GM18951 (cell line): Measurements from ENCODE around the gene GRIN2D.
"Not testable (repeated sequence)": the region's sequence is repeated elsewhere in the genome, so short reads cannot be mapped to it uniquely, and the experiment has no call there.

Experiments
- POLR2A ChIP-seq: IDR thresholded peaks from 4 replicates; pipeline ENCODE4 v1.6.1; 2011; ENCODE audit warnings: mild to moderate bottlenecking; ENCODE audit not compliant: insufficient read length, insufficient read depth; ENCODE audit errors: extremely low read depth
- in situ Hi-C: fragments of 300-500 bp; cut with MboI; formaldehyde crosslinking; loops from one replicate; pipeline ENCODE4 v1.12.0; 2022; ENCODE audit warnings: low sequenced_read_pairs, mixed read lengths, inconsistent platforms; ENCODE audit not compliant: unreplicated experiment

Gene GRIN2D

DNA sequence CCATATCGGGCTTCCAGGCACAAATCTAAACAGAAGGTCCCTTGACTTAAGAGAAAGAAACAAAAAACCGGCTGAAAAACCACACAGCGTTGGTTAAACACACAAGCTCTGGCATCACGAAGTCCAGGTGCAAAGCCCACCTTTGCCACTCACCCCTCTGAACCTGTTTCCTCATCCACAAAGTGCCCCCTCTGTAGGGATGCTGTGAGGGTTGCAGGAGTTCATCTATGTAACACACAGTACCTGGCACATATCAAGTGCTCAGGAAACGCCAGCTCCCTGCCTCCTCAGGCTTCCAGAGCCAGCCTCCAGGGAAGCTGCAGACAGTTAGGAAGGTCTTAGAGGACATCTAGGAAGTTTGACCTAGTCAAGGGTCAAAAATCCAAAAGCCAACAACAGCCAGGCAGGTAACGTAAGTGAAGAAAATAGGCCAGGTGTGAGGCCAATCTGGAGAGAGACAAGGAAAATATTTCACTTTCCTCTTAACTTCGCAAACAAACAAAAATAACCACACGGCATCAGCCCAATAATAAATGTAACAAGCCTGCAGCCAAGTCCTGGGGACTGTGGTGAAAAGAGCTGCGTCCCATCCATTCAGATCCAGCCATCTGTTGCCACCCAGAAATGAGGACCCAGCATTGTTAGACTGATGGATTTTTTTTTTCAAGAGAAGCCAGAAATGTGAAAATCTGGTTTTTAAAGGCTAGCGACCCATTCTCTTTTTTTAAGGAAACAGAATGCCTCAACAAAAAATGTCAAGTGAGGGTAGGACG, 12.1 kb upstream of the GRIN2D start:
- no peak for TF ChIP-seq POLR2A
- in situ Hi-C loops: no loop called here

DNA sequence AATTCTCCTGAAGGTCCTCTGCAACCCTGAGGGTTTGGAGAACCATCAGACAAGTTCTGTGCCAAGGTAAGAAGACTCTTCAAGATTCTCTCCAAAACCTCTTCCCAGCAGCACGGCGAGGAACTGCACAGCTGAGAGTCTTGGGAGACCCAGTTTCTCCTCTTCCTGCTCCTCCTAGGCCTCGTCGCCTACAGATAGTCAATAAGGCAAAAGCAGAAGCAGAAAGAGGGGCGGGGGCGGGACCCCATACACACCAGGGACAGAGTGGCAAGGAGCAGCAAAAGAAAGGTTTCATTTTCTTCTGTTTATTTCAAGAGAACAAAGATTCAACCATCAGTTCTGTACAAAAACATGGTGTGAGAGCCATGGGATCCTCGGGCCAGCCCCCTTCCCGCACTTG, 11.2 kb upstream of the GRIN2D start:
- no peak for TF ChIP-seq POLR2A
- in situ Hi-C loops: no loop called here

DNA sequence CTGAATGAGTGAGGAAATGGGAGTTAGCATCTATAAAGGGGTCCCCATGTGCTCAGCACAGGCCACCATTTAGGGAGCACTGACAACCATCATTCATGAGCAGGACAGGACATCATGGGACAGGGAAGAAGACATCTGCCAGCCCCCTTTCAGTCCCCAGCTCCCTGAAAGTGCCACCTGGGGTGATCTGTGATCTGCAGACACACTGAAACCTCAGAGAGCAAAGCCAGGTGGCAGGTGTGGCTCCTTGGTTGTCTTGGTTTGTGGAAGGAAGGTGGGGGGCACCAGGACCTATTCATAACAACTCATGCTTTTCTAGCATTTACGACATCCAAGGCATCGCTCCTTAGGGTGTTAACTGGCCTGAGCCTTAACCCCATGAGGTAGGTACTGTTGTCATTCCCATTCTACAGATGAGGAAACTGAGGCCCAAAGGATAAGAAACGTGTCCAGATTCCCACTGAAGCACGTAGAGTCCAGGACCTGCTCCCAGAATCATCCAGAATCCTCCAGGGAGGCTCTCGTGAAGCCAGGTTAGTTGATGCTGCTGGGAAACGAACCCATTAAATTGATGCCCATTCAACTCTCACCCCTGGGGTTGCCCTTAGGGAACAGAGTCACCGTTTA, 7.9 kb upstream of the GRIN2D start:
- in situ Hi-C loops: no loop called here
- no peak for TF ChIP-seq POLR2A

DNA sequence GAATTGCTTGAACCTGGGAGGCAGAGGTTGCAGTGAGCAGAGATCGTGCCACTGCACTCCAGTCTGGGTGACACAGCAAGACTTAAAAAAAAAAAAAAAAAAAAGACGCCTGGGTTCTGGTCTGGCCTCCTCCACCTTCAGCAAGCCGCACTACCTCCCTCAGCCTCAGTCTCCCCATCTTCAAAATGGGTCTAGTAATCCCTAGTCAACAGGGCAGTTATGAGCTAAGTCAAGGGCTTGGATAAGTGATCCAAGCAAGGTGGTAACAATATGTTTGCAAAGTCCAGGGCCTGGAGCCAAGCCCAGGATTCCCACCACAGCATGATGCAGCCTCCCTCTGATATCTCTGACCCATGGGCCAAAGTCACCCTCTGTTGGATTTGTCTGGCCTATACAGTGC, 6.5 kb upstream of the GRIN2D start:
- TF ChIP-seq POLR2A: no peak
- in situ Hi-C loops: no loop called here

DNA sequence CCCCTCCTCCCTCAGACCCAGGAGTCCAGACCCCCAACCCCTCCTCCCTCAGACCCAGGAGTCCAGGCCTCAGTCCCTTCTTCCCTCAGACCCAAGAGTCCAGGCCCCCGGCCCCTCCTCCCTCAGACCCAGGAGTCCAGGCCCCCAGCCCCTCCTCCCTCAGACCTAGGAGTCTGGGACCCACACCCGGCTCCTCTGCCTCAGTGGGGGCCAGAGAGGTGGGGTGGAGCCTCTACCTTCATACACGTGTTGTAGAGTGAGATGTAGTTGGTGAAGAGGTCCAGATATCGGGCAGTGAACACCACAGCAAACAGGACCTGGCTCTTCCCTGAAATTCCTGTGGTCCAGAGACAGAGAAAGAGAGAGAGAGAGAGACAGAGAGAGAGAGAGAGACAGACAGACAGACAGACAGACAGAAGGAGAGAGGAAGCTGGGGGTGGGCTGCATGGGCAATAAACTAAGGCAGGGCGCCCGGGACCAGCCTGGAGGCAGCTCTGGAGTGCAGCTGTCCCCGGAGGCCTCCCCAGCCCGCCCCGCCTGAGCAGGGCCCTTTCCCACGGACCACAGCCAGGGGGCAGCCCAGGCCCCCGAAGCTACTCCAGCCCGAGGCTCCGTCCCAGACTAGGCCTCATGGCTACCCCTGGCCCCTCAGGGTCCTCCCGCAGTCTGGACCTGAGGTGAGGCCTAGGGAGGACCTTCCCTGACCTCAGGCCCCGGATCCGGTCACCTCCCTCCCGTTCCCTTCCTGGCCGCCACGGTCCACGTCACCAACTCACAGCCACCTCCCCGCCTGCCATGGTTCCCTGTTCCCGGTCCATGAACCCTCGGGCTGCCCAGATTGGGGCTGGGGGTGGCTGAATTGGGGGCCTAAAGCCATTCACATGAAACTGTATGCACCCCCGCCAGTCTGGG, 3.0 kb upstream of the GRIN2D start:
- in situ Hi-C loops: no loop called here
- peak; percentile 25 for TF ChIP-seq POLR2A

DNA sequence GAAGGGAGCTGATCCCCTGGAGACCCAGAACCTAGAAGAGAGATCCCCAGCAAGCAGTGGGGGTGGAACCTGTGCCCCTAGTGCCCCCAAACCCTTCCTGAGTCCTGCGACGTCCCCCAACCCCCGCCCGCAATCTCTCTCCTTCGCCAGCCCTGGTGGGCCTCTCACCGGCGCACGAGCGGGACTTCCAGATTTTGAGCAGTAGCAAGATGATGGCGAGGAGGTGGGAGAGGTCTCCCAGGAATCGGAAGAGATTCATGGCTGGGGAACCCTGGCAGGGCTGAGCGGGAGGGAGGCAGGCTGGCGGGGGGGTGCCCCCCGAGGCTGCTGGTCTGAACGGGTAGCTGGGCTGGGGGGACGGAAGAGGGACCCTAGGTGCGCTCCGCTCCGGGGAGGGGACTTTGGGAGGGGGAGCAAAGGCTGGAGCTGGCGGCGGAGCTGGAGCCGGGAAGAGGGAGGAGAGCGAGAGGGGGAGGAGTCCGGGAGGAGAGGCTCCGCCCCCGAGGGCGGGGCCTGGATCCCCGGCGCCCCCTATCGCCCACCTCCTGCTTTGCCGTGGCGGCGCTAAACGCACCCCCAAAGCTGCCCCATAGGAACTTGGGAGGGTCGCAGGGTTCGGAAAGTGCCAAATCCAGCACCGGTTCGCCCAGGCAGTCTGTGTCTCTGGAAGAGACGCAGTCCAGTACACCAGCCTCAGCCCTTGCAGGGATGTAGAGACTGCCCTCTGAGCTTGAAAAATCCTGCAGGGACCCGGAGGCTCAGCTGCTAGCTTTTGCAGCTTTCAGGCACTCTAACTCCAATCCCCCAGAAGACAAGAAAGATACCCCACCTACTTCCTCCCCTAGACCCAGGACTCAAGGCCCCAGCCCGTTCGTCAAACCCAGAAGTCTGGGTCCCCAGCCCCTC, 2.1 kb upstream of the GRIN2D start, which contains the start of gene KDELR1:
Gene KDELR1, minus strand, starts transcription at position 452 of the 906 bp plus-strand sequence. Its CDS starts 193 bp downstream, at position 259.
- in situ Hi-C loops: no loop called here
- TF ChIP-seq POLR2A: peak; percentile 57

DNA sequence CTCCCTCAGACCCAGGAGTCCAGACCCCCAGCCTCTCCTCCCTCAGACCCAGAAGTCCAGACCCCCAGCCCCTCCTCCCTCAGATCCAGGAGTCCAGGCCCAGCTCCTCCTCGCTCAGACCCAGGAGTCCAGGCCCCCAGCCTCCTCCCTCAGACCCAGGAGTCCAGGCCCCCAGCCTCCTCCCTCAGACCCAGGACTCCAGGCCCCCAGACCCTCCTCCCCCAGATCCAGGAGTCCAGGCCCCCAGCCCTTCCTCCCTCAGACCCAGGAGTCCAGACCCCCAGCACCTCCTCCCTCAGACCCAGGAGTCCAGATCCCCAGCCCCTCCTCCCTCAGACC, 1.5 kb upstream of the GRIN2D start:
- in situ Hi-C loops: not testable (repeated sequence)

DNA sequence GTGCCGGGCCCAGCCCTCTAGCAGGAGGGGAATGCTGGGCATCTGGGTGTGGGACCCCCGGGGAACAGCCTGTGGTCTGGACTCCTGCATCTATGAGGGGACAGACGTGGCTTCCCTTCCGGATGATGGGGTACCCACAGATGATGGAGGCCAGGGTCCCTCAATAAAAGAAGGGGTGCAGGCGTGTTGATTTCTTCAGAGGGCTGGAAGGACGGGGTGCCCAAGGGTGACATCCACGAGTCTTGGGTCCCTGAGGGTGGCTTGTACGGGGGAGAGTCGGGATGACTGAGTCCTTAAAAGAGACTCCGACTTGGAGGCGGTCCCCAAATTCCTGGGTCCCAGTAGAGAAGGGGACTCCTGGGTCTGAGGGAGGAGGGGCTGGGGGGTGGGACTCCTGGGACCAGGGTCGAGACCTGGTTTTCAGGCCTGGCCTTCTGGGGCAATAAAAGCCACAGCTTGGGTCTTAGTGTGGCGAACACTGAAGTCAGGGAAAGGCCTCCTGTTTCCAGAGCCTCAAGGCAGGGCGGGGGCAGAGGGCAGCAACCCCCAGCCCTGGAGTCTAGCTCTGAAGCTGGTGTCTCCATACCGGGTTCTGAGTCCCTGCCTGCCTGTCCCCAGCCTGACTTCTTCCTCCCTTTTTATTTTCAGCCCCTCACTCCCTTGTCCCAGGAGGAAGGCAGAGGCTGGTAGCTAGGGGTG, 459 bp upstream of the GRIN2D start:
- in situ Hi-C loops: no loop called here
- TF ChIP-seq POLR2A: no peak

DNA sequence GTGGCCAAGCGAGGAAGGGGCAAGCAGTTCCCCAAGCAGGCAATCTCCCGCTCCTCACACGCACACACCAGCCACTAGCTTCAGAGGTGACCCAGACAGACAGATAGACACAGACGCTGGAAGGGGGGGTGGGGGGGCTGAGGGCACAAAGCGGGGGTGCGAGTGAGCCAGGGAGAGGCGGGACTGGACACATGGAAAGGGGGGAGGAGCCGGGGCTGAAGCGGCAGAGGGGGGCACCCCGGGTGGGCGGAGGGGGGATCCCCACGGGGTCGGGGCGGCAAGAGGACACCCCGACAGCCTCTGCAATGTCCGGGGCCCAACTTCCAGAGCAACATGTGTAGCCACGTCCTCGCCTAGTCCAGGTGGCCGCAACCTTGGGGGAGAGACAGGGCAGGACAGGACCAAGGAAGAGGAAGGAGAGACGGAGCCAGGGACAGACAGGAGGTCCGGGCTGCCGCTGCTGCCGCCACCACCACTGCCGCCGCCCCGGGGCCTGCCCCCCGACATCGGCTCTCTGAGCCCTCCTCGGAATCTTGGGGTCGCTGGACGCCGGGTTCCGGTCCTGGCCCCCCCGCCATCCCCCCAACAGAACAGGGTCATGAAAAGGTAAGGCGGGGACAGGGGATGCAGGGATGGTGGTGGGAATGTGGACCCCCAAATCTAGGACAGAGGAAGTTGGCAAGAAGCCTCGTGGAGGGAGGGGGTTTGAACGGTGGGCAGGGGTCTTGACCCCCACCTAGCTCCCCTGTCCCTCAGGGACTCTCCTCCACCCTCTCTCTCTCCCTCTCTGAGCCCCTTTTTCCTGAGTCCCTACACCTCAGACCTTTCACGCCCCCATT, 1.1 kb downstream of the GRIN2D start:
- no peak for TF ChIP-seq POLR2A
- in situ Hi-C loops: no loop called here

DNA sequence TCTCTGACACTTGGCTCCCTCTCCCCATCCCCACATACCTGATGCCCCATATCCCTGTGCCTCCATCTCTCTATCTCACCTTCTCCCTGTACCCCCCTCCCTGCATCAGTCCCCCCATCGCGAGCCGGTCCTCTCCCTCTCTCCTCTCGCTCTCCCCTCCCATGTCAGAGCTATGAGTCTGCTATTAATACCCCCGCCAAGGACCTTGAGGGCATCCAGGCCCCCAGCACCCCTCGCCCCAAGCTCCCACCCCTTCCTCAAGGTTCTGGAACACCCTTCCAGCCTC, 1.6 kb downstream of the GRIN2D start:
- in situ Hi-C loops: no loop called here
- TF ChIP-seq POLR2A: no peak

DNA sequence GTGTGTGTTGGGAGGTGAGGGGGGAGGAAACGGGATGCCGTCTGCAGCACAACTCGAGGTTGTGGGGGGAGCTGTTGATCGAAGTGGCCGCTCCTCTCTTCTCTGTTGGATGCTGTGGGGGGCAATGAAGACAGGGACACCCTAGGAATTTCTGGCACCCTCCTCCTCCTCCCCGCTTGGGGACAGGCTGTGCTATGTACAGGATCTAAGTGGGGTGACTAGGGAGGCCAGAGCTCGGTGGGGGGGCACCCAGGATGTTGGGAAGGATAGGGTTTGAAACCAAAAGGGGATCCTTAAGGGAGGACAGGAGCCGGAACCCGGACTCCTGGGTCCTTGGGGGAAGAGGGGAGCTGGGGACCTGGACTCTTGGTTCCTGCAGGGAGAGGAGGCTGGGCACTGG, 2.0 kb downstream of the GRIN2D start:
- in situ Hi-C loops: no loop called here
- no peak for TF ChIP-seq POLR2A

DNA sequence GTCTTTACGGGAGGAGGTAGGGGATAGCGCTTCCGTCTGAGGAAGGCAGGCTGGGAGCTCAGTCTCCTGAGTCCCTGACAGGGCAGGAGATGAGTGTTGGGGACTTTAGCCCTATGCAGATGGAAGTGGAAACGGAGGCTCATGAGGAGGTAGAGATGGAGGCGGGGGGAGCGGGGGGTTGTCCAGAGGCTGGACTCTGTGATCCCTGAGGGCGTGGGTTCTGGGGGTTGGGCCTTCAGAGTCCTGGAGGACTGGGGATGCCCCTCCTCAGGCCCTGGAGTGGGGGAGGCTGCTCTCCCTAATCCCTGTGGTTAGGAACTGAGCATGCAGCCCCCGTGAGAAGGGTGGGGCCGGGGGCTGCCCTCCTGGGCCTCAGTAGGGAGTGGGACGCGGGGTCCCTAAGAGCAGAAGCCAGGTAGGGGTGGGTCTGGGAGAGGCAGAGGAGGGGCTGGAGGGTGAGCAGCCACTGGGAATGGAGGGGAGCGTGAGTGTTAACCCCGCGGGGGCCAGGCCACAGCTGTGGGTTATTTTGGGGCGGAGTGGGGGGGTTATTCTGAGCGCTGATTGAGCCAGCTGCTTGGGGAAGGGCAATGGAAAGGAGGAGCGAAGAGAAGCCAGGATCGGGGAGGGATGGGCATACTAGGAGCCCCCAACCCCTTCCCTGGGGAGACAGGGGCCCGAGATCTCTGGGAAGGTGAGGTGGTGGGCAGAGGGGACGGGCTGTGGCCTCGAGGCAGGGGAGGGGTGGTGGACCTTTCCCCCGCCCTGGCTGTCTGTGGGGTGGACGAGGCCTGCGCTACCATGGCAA, 2.8 kb downstream of the GRIN2D start:
- in situ Hi-C loops: no loop called here
- no peak for TF ChIP-seq POLR2A
